ENCODE measurements around the gene MNT.
A peak's percentile ranks its signal among the peaks of the same experiment; 100 is the strongest.

The MNT gene

GRCh38 chr17:2396568-2397246 lies 4.2 kb downstream of the MNT start:
- no peak for DNase-seq (ENCODE audit: low read depth in 2 of 2, low spot score in 1 of 2)

- DNase-seq (ENCODE audit: low read depth in 2 of 2, low spot score in 1 of 2): no peak
These were observed 4.7 kb downstream of the MNT start for GRCh38 chr17:2396192-2396567.

DNA sequence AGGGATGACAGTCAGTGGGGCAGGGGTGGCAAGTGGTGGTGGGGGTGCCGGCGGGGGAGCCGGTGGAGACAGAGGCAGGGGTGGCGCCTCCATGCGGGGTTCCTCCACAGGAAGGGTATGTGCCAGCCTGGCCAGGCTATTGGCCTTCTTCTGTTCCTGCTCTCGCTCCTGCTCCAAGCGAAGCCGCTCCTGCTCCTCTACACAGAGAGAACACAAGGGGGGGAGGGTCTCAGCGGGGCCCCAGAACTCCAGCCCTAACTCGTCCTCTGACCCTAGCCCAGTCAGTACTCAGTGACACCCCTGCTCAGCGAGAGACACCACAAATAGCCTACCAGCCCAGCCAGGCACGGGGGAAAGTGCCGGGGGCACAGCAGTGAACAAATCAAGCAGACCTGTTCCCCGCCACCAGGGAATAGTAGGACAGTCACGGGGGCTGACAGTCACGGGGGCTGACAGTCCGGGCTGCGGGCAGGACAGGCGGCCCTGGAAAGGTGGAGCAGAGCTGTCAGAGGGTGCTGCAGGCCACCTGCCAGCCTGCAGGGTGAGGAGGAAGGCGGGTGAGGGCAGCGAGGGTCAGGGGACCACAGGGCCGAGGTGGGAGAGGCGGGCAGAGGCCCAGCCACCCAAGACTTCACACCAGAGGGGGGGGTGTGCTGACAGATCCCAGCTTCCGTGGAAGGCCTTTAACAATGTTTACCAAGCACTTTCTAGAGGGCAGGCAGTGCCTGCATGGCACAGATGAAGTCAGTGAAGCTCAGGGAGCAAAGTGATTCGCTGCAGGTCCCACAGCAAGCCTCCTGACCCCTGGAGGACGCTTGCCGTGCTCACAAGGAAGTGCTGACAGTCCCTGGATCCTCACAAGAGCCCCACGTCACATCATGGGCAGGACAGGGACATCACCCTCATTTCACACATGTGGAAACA lies 5.3 kb downstream of the MNT start:
- no peak for DNase-seq (ENCODE audit: low read depth in 2 of 2, low spot score in 1 of 2)

- no peak for DNase-seq (ENCODE audit: low read depth in 2 of 2, low spot score in 1 of 2)
These were observed 6.1 kb downstream of the MNT start for GRCh38 chr17:2394775-2395201.

DNA sequence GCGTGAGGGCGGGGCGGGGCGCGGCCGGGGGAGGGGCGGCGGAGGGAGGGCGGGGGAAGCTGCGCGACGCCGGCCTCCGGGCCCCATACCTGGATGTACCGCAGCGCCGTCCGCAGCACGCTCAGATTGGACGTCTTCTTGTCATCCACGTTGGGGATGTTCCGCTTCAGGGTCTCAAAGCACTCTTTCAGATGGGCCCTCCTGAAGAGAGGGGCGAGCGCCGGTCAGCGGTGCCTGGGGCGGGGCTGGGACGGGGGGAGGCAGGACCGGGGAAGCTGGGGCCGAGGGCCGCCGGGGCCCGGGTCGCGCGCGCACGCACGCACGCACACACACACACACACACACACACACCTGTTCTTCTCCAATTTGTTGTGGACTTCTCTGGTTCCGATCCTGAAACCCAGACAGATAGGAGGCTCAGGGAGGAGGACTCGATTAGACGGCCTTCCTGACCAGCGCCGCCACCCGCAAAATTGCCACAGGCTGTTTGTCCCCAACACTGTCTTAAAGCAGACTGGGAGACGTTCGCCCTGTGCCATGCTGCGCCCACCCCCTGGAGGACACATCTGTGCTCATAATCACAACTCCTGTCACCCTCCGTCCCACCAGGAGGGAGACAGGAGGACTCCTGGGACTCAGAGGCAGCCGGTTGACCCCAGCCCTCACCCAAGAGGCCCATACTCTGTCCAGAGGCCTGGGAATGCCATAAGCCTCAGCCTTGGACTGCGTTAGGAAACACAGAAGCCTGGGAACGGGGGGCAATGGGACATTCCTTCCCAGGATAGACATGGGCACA lies 6.7 kb downstream of the MNT start:
- DNase-seq (ENCODE audit: low read depth in 2 of 2, low spot score in 1 of 2): no peak

- peak; percentile 74 to 84 for DNase-seq (ENCODE audit: low read depth in 2 of 2, low spot score in 1 of 2)
These were observed 7.5 kb downstream of the MNT start for GRCh38 chr17:2393174-2393953.

- DNase-seq (ENCODE audit: low read depth in 2 of 2, low spot score in 1 of 2): peak; percentile 95 to 96
These were observed 8.3 kb downstream of the MNT start for GRCh38 chr17:2392252-2393173.

DNA sequence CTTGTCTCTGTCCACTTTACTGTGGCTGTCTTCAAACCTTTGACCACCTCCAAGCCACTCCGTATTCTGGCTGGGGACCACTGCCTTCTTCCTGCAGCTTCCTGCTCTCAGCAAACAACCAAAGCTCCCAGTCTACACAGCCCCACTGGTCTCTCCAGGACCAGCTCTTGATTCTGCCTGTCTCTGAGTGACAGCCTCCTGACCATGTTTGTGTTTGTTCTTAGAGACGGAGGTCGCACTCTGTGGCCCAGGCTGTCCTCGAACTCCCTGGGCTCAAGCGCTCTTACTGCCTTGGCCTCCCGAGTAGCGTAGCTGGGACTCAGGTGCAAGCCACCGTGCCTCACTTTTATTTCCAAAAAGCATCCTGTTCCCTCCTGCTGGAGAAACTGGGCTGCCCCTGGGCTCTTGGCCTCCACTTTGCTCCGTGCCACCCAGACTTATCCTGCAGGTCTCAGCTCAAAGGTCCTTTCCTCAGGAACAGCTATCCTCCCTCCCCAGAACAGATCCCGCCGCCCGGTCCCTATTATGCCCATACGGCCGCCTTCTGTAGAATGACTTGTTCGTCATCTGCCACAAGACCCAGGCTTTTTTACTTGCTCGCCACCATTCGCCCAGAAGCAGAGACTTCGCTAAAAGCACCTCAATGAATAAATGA lies 9.1 kb downstream of the MNT start:
- DNase-seq (ENCODE audit: low read depth in 2 of 2, low spot score in 1 of 2): no peak

DNA sequence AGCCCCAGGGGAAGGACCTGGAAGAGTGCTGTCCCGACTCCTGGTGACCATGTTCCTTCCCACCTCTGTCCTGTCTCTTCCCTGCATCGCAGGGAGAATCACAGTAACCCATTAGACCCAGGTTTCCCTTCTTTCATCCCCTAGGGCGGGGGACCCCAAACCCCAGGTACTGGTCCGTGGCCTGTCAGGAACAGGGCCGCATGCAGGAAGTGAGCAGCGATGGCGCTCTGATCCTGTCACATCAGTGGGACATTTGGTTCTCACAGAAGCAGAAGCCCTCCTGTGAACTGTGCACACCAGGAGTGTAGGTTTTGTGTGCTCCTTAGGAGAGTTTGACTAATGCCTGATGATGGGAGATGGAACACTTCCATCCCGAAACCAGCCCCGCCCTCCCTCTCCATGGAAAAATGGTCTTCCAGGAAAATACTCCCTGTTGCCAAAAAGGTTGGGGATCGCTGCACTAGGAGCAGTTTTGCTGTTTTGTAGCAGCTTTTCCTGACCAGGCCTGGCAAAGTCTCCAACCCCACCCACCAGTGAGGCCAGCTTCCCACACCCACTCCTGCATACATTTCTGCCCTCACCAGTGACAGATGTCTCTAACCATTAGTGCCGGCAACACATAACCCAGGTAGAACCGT lies 10.5 kb downstream of the MNT start:
- DNase-seq (ENCODE audit: low read depth in 2 of 2, low spot score in 1 of 2): no peak

- DNase-seq (ENCODE audit: low read depth in 2 of 2, low spot score in 1 of 2): no peak
These were observed 12.2 kb downstream of the MNT start for GRCh38 chr17:2388683-2389055.

GRCh38 chr17:2388020-2388682 lies 12.7 kb downstream of the MNT start:
- DNase-seq (ENCODE audit: low read depth in 2 of 2, low spot score in 1 of 2): no peak

GRCh38 chr17:2387086-2388019 lies 13.5 kb downstream of the MNT start:
- DNase-seq (ENCODE audit: low read depth in 2 of 2, low spot score in 1 of 2): no peak

GRCh38 chr17:2386400-2387085 lies 14.3 kb downstream of the MNT start:
- DNase-seq (ENCODE audit: low read depth in 2 of 2, low spot score in 1 of 2): no peak

- DNase-seq (ENCODE audit: low read depth in 2 of 2, low spot score in 1 of 2): no peak
These were observed 15.3 kb downstream of the MNT start for GRCh38 chr17:2385240-2386210.

- DNase-seq (ENCODE audit: low read depth in 2 of 2, low spot score in 1 of 2): no peak
These were observed 16.3 kb downstream of the MNT start for GRCh38 chr17:2384439-2385127.

Data from stimulated activated CD8-positive, alpha-beta memory T cell treated with anti-CD3 and anti-CD28 coated beads, Interleukin-4, amount 100 ng/mL, for 1 hour (primary cell).